OCI-LY7 (cell line): ENCODE results near the gene GPC4.

Experiments used
- CTCF ChIP-seq: fragments of 200-600 bp; sonication (generic); conservative IDR thresholded peaks from 2 replicates; pipeline ENCODE4 v1.5.1; 2014; ENCODE audit warnings: mild to moderate bottlenecking, antibody characterized with exemption, low read length, moderate library complexity, mixed read lengths
- EZH2phosphoT487 ChIP-seq: fragments of 200-600 bp; sonication (generic); IDR thresholded peaks from 2 replicates; pipeline ENCODE4 v1.6.1; 2018; ENCODE audit warnings: low read depth, borderline replicate concordance, mild to moderate bottlenecking, mixed run types, antibody characterized with exemption, low read length, moderate library complexity, mixed read lengths

- TF ChIP-seq CTCF (no peak), EZH2phosphoT487 (no peak)
Measured at GRCh38 chrX:133307094-133307493, 108.2 kb downstream of the GPC4 start.
